Pancreas (tissue), 10 donors: Measurements from ENCODE around the gene MBD5. TPM values are rescaled to one million over a fixed set of nuclear protein-coding genes. Genes with fewer than 3 reads are reported as not detected.

Source experiments
- ATAC-seq, 4 donors: fragments of 200-7000 bp; cut with Tn5 transposase; one replicate each; pipeline versions ENCODE4 v1.8.0 to v1.9.1; 2020; ENCODE audit warnings: mild to moderate bottlenecking in 4 of 4, moderate library complexity in 4 of 4
- DNase-seq, 6 donors: peaks; one replicate each; pipeline ENCODE4 v3.0.0-alpha.2; 2020
- FAIRE-seq: peaks from 2 replicates; lab custom pipeline; 2012; peaks lifted over from hg19 to GRCh38; lab: Jason Lieb, UNC
- H3K27ac ChIP-seq, 4 donors: fragments of 200-600 bp; sonication (generic); 1 replicate in 3 of 4; 2 replicates in 1 of 4; pipeline versions ENCODE4 v1.5.0 to v1.8.0; 2020
- H3K27me3 ChIP-seq, 4 donors: fragments of 200-600 bp; one replicate each; pipeline ENCODE4 v1.8.0; 2021
- H3K36me3 ChIP-seq, 3 donors: fragments of 200-600 bp; sonication (generic) in 1 of 3; one replicate each; pipeline versions ENCODE4 v1.5.0 to v1.8.0; 2020 to 2021
- H3K4me1 ChIP-seq, 3 donors: fragments of 200-600 bp; one replicate each; pipeline ENCODE4 v1.8.0; 2021
- H3K4me3 ChIP-seq, 4 donors: fragments of 200-600 bp; sonication (generic) in 2 of 4; one replicate each; pipeline versions ENCODE4 v1.5.0 to v1.8.0; 2020 to 2021
- H3K9me3 ChIP-seq, 4 donors: fragments of 200-600 bp; one replicate each; pipeline ENCODE4 v1.8.0; 2021
- CTCF ChIP-seq, 4 donors: fragments of 200-600 bp; sonication (generic) in 3 of 4; IDR thresholded peaks; one replicate each; pipeline versions ENCODE4 v1.5.0 to v1.8.0; 2021; ENCODE audit warnings: antibody characterized with exemption in 4 of 4
- WGBS, 2 donors: extraction: QIAGEN DNeasy Blood & Tissue Kit; methylation state at CpG; one replicate each; pipeline ENCODE4 v1.1.7; 2013; 5-methylcytosine and 5-hydroxymethylcytosine counted together
- intact Hi-C, 3 donors: fragments of 100-400 bp; cut with DNase I; formaldehyde crosslinking; loops; one replicate each; pipeline versions ENCODE4 v1.11.1 to v1.14.2; 2022
- polyA plus RNA-seq, 2 donors: library from polyadenylated mRNA; stranded (reverse); fragments of 200-250 nt; gene quantifications; one replicate each; pipeline ENCODE4 v1.2.3, GENCODE V29; 2013
- total RNA-seq, 6 donors: library from RNA; stranded (reverse); fragmentation: NEBNext Ultra II Directional in 4 of 6; extraction: Animal tissue kit (Norgen Biotek cat#: 25700) in 4 of 6; gene quantifications; one replicate each; pipeline versions ENCODE4 v1.2.1 to v1.2.4, GENCODE V29; 2021 to 2023
- donor health status: healthy with polysubstance abuse.
- donor health status: DM: no; HTN: no; CAD: no; lungs with moderate emphysema.
- donor health status: DM: no; HTN: no; CAD: no.
- donor health status: control.
- donor health status: control.
- donor health status: Bipolar disorder and iron deficiency.
- donor health status: DM: yes; HTN: yes; CAD: no.
- donor health status: DM: no; HTN: no; CAD: no.
- donor health status: DM: no; HTN: no; CAD: no.
- donor health status: DM: yes; HTN: yes; CAD: no.

The MBD5 gene
- total and polyA plus RNA-seq, 8 donors, result 4.5 to 27.4 (median 12.8) TPM

- no peak for ATAC-seq
These were observed 409.2 kb downstream of the MBD5 start for GRCh38 chr2:148430101-148430500.

GRCh38 chr2:148447877-148448276 is 427.0 kb downstream of the MBD5 start:
- H3K27me3 ChIP-seq, result no peaks in the 10 kb centered on the region
- no peaks in the 10 kb centered on the region for H3K4me1 ChIP-seq
- no peaks in the 10 kb centered on the region for H3K36me3 ChIP-seq
- no peaks in the 10 kb centered on the region for H3K9me3 ChIP-seq
- DNase-seq (no peak), ATAC-seq (no peak), FAIRE-seq (no peak)
- no peak overlapping the region for H3K4me3 ChIP-seq
- no peak for TF ChIP-seq CTCF (IDR thresholded peaks at IDR 0.05)
- intact Hi-C loops, result no loop called here
- WGBS, 2 donors, result 96 to 100% methylated on average over 1 of the region's 1 CpG
- H3K27ac ChIP-seq, result no peak overlapping the region

More at GRCh38 chr2:148430101-148430500, 409.2 kb downstream of the MBD5 start:
- intact Hi-C loops, result no loop called here
- Histone ChIP-seq H3K9me3 (no peaks in the 10 kb centered on the region), H3K36me3 (no peaks in the 10 kb centered on the region), H3K4me3 (no peak overlapping the region), H3K27me3 (no peaks in the 10 kb centered on the region), H3K27ac (no peak overlapping the region), H3K4me1 (no peaks in the 10 kb centered on the region)
- 89 to 97% methylated on average over 1 of the region's 1 CpG for WGBS, 2 donors
- DNase-seq (no peak), FAIRE-seq (no peak)
- no peak for TF ChIP-seq CTCF (IDR thresholded peaks at IDR 0.05)

- intact Hi-C loops, result no loop called here
- no peak overlapping the region for H3K4me3 ChIP-seq
- DNase-seq, result no peak
- WGBS, 2 donors, result 95 to 97% methylated on average over 3 of the region's 3 CpGs
- H3K36me3 ChIP-seq, result no peaks in the 10 kb centered on the region
- no peak for FAIRE-seq
- no peaks in the 10 kb centered on the region for H3K4me1 ChIP-seq
- no peak for ATAC-seq
- H3K27ac ChIP-seq, result no peak overlapping the region
- no peaks in the 10 kb centered on the region for H3K27me3 ChIP-seq
- no peaks in the 10 kb centered on the region for H3K9me3 ChIP-seq
- no peak for TF ChIP-seq CTCF (IDR thresholded peaks at IDR 0.05)
These were observed 429.6 kb downstream of the MBD5 start for GRCh38 chr2:148450531-148450930.

- no peak for TF ChIP-seq CTCF (IDR thresholded peaks at IDR 0.05)
- ATAC-seq, result no peak
- WGBS, 2 donors, result 93 to 96% methylated on average over 2 of the region's 2 CpGs
These were observed 430.2 kb downstream of the MBD5 start for GRCh38 chr2:148451046-148451445.

GRCh38 chr2:148455791-148456190 is 434.9 kb downstream of the MBD5 start:
- DNase-seq (no peak), ATAC-seq (no peak), FAIRE-seq (no peak)
- Histone ChIP-seq H3K36me3 (no peaks in the 10 kb centered on the region), H3K27ac (no peak overlapping the region), H3K4me3 (no peak overlapping the region), H3K27me3 (no peaks in the 10 kb centered on the region), H3K9me3 (no peaks in the 10 kb centered on the region), H3K4me1 (peaks cover 0 to 7% (median 0%) of the 10 kb centered on the region in 3 donors)
- 93 to 94% methylated on average over 4 of the region's 4 CpGs for WGBS, 2 donors
- no peak for TF ChIP-seq CTCF (IDR thresholded peaks at IDR 0.05)
- intact Hi-C loops, result no loop called here

More at GRCh38 chr2:148451046-148451445, 430.2 kb downstream of the MBD5 start:
- intact Hi-C loops, result no loop called here
- Histone ChIP-seq H3K9me3 (no peaks in the 10 kb centered on the region), H3K4me3 (no peak overlapping the region), H3K36me3 (no peaks in the 10 kb centered on the region), H3K4me1 (no peaks in the 10 kb centered on the region), H3K27me3 (no peaks in the 10 kb centered on the region), H3K27ac (no peak overlapping the region)
- no peak for FAIRE-seq
- DNase-seq, result no peak
